ENCODE measurements around the gene ERVW-1. TPM values are rescaled to one million over a fixed set of nuclear protein-coding genes. Genes with fewer than 3 reads are reported as not detected.

Gene ERVW-1
- polyA plus RNA-seq, 3 donors = not detected

DNA sequence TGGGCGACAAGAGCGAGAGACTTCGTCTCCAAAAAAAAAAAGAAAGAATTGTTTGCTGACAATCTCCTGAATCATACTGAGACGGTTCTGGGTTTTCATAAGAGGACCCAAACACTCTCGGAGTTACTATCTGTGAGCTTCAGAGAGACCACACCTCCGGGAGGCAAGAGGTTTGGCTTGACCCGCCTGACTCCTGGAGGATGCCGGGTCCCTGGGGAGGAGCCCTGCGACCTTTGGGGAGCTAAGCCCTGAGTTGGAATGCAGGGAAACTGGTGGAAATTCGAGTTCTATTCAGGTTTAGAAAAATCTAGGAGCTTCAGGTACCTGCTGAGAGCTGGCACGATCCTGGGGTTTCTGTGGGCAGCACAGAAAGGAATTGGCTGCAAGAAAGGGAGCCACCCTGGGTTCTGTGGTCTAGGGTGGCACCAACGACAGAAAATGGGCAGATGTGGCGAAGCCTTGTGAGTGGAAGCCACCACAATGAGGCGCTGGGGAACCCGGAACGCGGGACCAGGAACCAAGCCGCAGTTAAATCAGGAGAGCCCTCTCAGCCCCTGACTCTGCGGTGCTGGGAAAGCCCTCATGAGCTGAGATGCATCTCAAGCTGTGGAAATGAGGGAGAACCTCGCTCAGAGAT is 52.3 kb downstream of the ERVW-1 start:
- peak in 1 of 3 donors; percentile 17 for DNase-seq
- peak overlapping the region; percentile 88 for H2AFZ ChIP-seq (ENCODE audit: insufficient read depth, low read depth, low read length, poor library complexity, severe bottlenecking)

DNA sequence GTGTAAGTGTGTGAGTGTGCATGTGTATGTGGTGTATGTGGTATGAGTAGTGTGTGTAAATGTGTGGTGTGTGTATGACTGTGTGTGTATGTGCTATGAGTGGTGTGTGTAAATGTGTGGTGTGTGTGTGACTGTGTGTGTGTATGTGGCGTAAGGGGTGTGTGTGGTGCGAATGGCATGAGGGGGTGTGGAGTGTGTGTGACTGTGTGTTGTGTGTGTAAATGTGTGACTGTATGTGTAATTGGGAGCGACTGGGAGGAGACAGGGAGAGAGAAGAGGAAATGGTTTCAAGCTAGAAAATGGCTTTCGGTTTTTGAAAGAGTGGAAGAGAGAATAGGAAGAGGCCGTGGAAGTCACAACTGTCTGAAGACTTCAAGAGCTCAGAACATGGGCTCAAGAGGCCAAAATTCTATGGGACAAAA is 54.0 kb downstream of the ERVW-1 start:
- H3K36me3 Mint-ChIP-seq = no peaks in the 10 kb centered on the region
- WGBS (ENCODE audit: insufficient coverage) = 47% methylated on average over 4 of the region's 5 CpGs
- peak overlapping the region; percentile 42 to 87 (median 53) for H3K4me3 ChIP-seq (replicated peaks in 1 of 3; ENCODE audit: low read depth in 2 of 3, low read length in 3 of 3)
- peaks cover 2 to 7% (median 5%) of the 10 kb centered on the region in 3 donors for H3K27me3 Mint-ChIP-seq (ENCODE audit: low read depth in 3 of 3)
- peak in 2 of 3 donors; percentile 18 to 28 for DNase-seq
- peak overlapping the region in 1 of 2 donors; percentile 58 for H3K27ac ChIP-seq (ENCODE audit: low read depth in 1 of 2, low read length in 2 of 2)
- H3K4me3 Mint-ChIP-seq = peak overlapping the region; percentile 86 to 98
- peak overlapping the region in 4 of 7 donors; percentile 29 to 83 (median 55) for H3K27ac Mint-ChIP-seq
- peaks cover 0 to 2% (median 0%) of the 10 kb centered on the region in 7 donors for H3K9me3 Mint-ChIP-seq
- H3K4me1 Mint-ChIP-seq = peaks cover 32% of the 10 kb centered on the region
- intact Hi-C loops (cut with micrococcal nuclease) = no loop called here
- peak overlapping the region; percentile 94 for H2AFZ ChIP-seq (ENCODE audit: insufficient read depth, low read depth, low read length, poor library complexity, severe bottlenecking)
- peaks cover 18 to 32% of the 10 kb centered on the region in 2 donors for H3K4me1 ChIP-seq (ENCODE audit: control insufficient read depth in 1 of 2, insufficient read depth in 2 of 2, low read length in 2 of 2)
- H3K4me2 ChIP-seq (replicated peaks; ENCODE audit: extremely low read depth, low read length, poor library complexity, severe bottlenecking) = peak overlapping the region; percentile 98
- H3K79me2 ChIP-seq (ENCODE audit: insufficient read depth, low read length) = no peaks in the 10 kb centered on the region
- no peaks in the 10 kb centered on the region for H3K27me3 ChIP-seq (ENCODE audit: control insufficient read depth in 2 of 2, insufficient read depth in 2 of 2, low read length in 2 of 2)
- TF ChIP-seq, protein P1, sequence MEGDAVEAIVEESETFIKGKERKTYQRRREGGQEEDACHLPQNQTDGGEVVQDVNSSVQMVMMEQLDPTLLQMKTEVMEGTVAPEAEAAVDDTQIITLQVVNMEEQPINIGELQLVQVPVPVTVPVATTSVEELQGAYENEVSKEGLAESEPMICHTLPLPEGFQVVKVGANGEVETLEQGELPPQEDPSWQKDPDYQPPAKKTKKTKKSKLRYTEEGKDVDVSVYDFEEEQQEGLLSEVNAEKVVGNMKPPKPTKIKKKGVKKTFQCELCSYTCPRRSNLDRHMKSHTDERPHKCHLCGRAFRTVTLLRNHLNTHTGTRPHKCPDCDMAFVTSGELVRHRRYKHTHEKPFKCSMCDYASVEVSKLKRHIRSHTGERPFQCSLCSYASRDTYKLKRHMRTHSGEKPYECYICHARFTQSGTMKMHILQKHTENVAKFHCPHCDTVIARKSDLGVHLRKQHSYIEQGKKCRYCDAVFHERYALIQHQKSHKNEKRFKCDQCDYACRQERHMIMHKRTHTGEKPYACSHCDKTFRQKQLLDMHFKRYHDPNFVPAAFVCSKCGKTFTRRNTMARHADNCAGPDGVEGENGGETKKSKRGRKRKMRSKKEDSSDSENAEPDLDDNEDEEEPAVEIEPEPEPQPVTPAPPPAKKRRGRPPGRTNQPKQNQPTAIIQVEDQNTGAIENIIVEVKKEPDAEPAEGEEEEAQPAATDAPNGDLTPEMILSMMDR (IDR thresholded peaks at IDR 0.05) = no peak
- no peaks in the 10 kb centered on the region for H4K20me1 ChIP-seq (ENCODE audit: insufficient read depth, low read length)
- no peak overlapping the region for H3K9ac ChIP-seq (ENCODE audit: insufficient read depth, low read length, poor library complexity, severe bottlenecking)
- no peaks in the 10 kb centered on the region for H3K9me3 ChIP-seq (replicated peaks in 1 of 2; ENCODE audit: control insufficient read depth in 1 of 2, insufficient read depth in 1 of 2, low read length in 2 of 2)
- no peaks in the 10 kb centered on the region for H3K36me3 ChIP-seq (replicated peaks in 1 of 2; ENCODE audit: control insufficient read depth in 1 of 2, insufficient read depth in 2 of 2, low read length in 2 of 2)

More for the DNA sequence above, 52.3 kb downstream of the ERVW-1 start:
- H3K36me3 Mint-ChIP-seq = no peaks in the 10 kb centered on the region
- Histone ChIP-seq H3K4me3 (replicated peaks in 1 of 3; ENCODE audit: low read depth in 2 of 3, low read length in 3 of 3) (peak overlapping the region in 1 of 3 experiments; percentile 51), H3K9me3 (replicated peaks in 1 of 2; ENCODE audit: control insufficient read depth in 1 of 2, insufficient read depth in 1 of 2, low read length in 2 of 2) (no peaks in the 10 kb centered on the region), H3K4me1 (ENCODE audit: control insufficient read depth in 1 of 2, insufficient read depth in 2 of 2, low read length in 2 of 2) (peaks cover 18 to 32% of the 10 kb centered on the region in 2 donors), H3K79me2 (ENCODE audit: insufficient read depth, low read length) (no peaks in the 10 kb centered on the region), H3K36me3 (replicated peaks in 1 of 2; ENCODE audit: control insufficient read depth in 1 of 2, insufficient read depth in 2 of 2, low read length in 2 of 2) (no peaks in the 10 kb centered on the region), H3K27ac (ENCODE audit: low read depth in 1 of 2, low read length in 2 of 2) (no peak overlapping the region), H3K4me2 (replicated peaks; ENCODE audit: extremely low read depth, low read length, poor library complexity, severe bottlenecking) (peak overlapping the region; percentile 57), H3K9ac (ENCODE audit: insufficient read depth, low read length, poor library complexity, severe bottlenecking) (no peak overlapping the region), H4K20me1 (ENCODE audit: insufficient read depth, low read length) (no peaks in the 10 kb centered on the region), H3K27me3 (ENCODE audit: control insufficient read depth in 2 of 2, insufficient read depth in 2 of 2, low read length in 2 of 2) (no peaks in the 10 kb centered on the region)
- TF ChIP-seq, protein P1 (IDR thresholded peaks at IDR 0.05) = no peak
- 29% methylated on average over 17 of the region's 20 CpGs for WGBS (ENCODE audit: insufficient coverage)
- H3K9me3 Mint-ChIP-seq = no peaks in the 10 kb centered on the region
- no peak overlapping the region for H3K27ac Mint-ChIP-seq
- H3K4me1 Mint-ChIP-seq = peaks cover 38% of the 10 kb centered on the region
- peak overlapping the region; percentile 82 to 86 for H3K4me3 Mint-ChIP-seq
- intact Hi-C loops (cut with micrococcal nuclease) = no loop called here
- H3K27me3 Mint-ChIP-seq (ENCODE audit: low read depth in 3 of 3) = peaks cover 2 to 7% (median 5%) of the 10 kb centered on the region in 3 donors

Data from CD14-positive monocyte (primary cell).